SU-DHL-6 (cell line): ENCODE data around the gene C6orf47.

Source experiments
- H2AFZ ChIP-seq: fragments of 200-600 bp; sonication (generic); 2 replicates; pipeline ENCODE4 v1.6.1; 2014; ENCODE audit warnings: low read depth, mild to moderate bottlenecking, moderate library complexity, mixed read lengths, antibody characterized with exemption, low read length; ENCODE audit not compliant: severe bottlenecking
- H3F3A ChIP-seq: fragments of 200-600 bp; shearing (Covaris generic); 2 replicates; pipeline ENCODE4 v1.6.0; 2016; ENCODE audit warnings: antibody characterized with exemption, mild to moderate bottlenecking; ENCODE audit not compliant: insufficient read depth
- H3K27ac ChIP-seq: fragments of 200-600 bp; sonication (generic); 2 replicates; pipeline ENCODE4 v1.5.1; 2016; ENCODE audit warnings: low read depth, mild to moderate bottlenecking, low read length, moderate library complexity, mixed read lengths
- H3K27me3 ChIP-seq: fragments of 200-600 bp; sonication (generic), shearing (Covaris generic); 2 replicates; pipeline ENCODE4 v1.6.0; 2014; ENCODE audit warnings: mild to moderate bottlenecking, low read length
- H3K36me3 ChIP-seq: fragments of 200-600 bp; sonication (generic); 2 replicates; pipeline ENCODE4 v1.6.1; 2014; ENCODE audit warnings: mild to moderate bottlenecking, low read length, mixed read lengths
- H3K4me2 ChIP-seq: fragments of 300-600, 200-600 bp; shearing (Covaris generic), sonication (generic); 2 replicates; pipeline ENCODE4 v1.6.0; 2014; ENCODE audit warnings: low read length, low read depth, mild to moderate bottlenecking; ENCODE audit not compliant: poor library complexity, severe bottlenecking
- H3K4me3 ChIP-seq: fragments of 200-600 bp; sonication (generic); 2 replicates; pipeline ENCODE4 v1.5.1; 2014; ENCODE audit warnings: antibody characterized with exemption, low read length, mild to moderate bottlenecking, mixed read lengths; ENCODE audit not compliant: insufficient read depth, poor library complexity, severe bottlenecking
- H3K79me2 ChIP-seq: fragments of 200-600 bp; sonication (generic); 2 replicates; pipeline ENCODE4 v1.6.1; 2014; ENCODE audit warnings: mild to moderate bottlenecking, low read length, moderate library complexity; ENCODE audit not compliant: insufficient read depth
- H3K9ac ChIP-seq: fragments of 200-600 bp; sonication (generic); 2 replicates; pipeline ENCODE4 v1.7.0; 2014; ENCODE audit warnings: mild to moderate bottlenecking, low read length
- H3K9me2 ChIP-seq: fragments of 200-600 bp; sonication (generic); replicated peaks from 2 replicates; pipeline ENCODE4 v1.6.1; 2014; ENCODE audit warnings: low read length; ENCODE audit not compliant: insufficient read depth
- H3K9me3 ChIP-seq: fragments of 200-600 bp; sonication (generic); 2 replicates; pipeline ENCODE4 v1.6.1; 2014; ENCODE audit warnings: low read length, mixed read lengths; ENCODE audit not compliant: insufficient read depth
- H4K20me1 ChIP-seq: fragments of 200-600 bp; sonication (generic); 2 replicates; pipeline ENCODE4 v1.6.1; 2014; ENCODE audit warnings: low read depth, mild to moderate bottlenecking, antibody characterized with exemption, low read length, moderate library complexity, mixed read lengths
- CTCF ChIP-seq: fragments of 200-600 bp; sonication (generic); IDR thresholded peaks from one replicate; pipeline ENCODE4 v1.5.1; 2017; ENCODE audit warnings: antibody characterized with exemption, mild to moderate bottlenecking, low read length, moderate library complexity; ENCODE audit not compliant: insufficient read depth, poor library complexity, severe bottlenecking
- EZH2phosphoT487 ChIP-seq: fragments of 200-600 bp; sonication (generic), shearing (Covaris generic); conservative IDR thresholded peaks from 2 replicates; pipeline ENCODE4 v1.6.1; 2018; ENCODE audit warnings: mild to moderate bottlenecking, antibody characterized with exemption, low read length, moderate library complexity, mixed read lengths

C6orf47 gene

GRCh38 chr6:31659649-31660380 is 763 bp downstream of the C6orf47 start:
- Histone ChIP-seq H3K4me2 (peak overlapping the region; percentile 75), H3K4me3 (peak overlapping the region; percentile 75), H4K20me1 (no peaks in the 10 kb centered on the region), H2AFZ (peak overlapping the region; percentile 15), H3K79me2 (peaks cover 46% of the 10 kb centered on the region), H3K9ac (peak overlapping the region; percentile 76), H3F3A (peaks cover 26% of the 10 kb centered on the region), H3K27ac (peak overlapping the region; percentile 66), H3K9me2 (no peaks in the 10 kb centered on the region), H3K27me3 (no peaks in the 10 kb centered on the region), H3K9me3 (no peaks in the 10 kb centered on the region), H3K36me3 (no peaks in the 10 kb centered on the region)
- TF ChIP-seq EZH2phosphoT487: no peak
- TF ChIP-seq CTCF: no peak

- H3K4me3 ChIP-seq: peak overlapping the region; percentile 75
- TF ChIP-seq EZH2phosphoT487 (no peak), CTCF (no peak)
- H3K27ac ChIP-seq: peak overlapping the region; percentile 66
- H3K9ac ChIP-seq: peak overlapping the region; percentile 76
- no peaks in the 10 kb centered on the region for H3K9me3 ChIP-seq
- H3K79me2 ChIP-seq: peaks cover 40% of the 10 kb centered on the region
- no peaks in the 10 kb centered on the region for H3K27me3 ChIP-seq
- H2AFZ ChIP-seq: no peak overlapping the region
- no peaks in the 10 kb centered on the region for H4K20me1 ChIP-seq
- H3K4me2 ChIP-seq: peak overlapping the region; percentile 75
- peaks cover 28% of the 10 kb centered on the region for H3F3A ChIP-seq
- no peaks in the 10 kb centered on the region for H3K9me2 ChIP-seq
- no peaks in the 10 kb centered on the region for H3K36me3 ChIP-seq
Measured at GRCh38 chr6:31658983-31659648, 1.5 kb downstream of the C6orf47 start.

- H3K9me2 ChIP-seq: no peaks in the 10 kb centered on the region
- no peaks in the 10 kb centered on the region for H3K9me3 ChIP-seq
- H3K79me2 ChIP-seq: peaks cover 37% of the 10 kb centered on the region
- peak overlapping the region; percentile 75 for H3K4me2 ChIP-seq
- no peak overlapping the region for H3K27ac ChIP-seq
- H2AFZ ChIP-seq: no peak overlapping the region
- TF ChIP-seq EZH2phosphoT487 (no peak), CTCF (no peak)
- H4K20me1 ChIP-seq: no peaks in the 10 kb centered on the region
- no peak overlapping the region for H3K4me3 ChIP-seq
- no peaks in the 10 kb centered on the region for H3K27me3 ChIP-seq
- H3K9ac ChIP-seq: peak overlapping the region; percentile 76; the same call in 1 of the 2 replicates
- no peaks in the 10 kb centered on the region for H3K36me3 ChIP-seq
- H3F3A ChIP-seq: peaks cover 29% of the 10 kb centered on the region
Measured at GRCh38 chr6:31658158-31658688, 2.4 kb downstream of the C6orf47 start.
